Measurements from ENCODE around the gene CDK13. TPM values are rescaled to one million over a fixed set of nuclear protein-coding genes. Genes with fewer than 3 reads are reported as not detected.
"Not testable (repeated sequence)": the region's sequence is repeated elsewhere in the genome, so short reads cannot be mapped to it uniquely, and the experiment has no call there.

CDK13 gene
- total RNA-seq, 1 donor from 2014 or later, result 79.1 TPM

DNA sequence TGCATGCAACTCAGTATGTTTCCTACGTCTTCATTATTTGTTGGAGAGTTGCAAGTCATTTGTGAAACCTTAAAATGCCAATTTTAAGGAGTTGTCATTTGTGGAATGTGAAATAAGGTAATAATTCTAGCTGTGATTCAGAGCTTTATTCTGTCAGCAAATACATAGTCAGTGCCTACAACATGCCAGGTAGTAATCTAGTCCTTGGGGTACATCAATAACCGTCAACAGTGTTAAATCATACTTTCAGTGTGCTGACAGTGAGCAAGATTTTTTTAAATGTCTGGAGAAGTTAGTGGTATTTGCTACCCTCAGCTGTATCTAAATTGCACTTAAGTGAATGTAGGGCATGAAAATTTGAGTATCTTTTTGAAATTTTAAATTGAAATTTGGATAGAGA lies 147.7 kb downstream of the CDK13 start:
- no peak for DNase-seq (ENCODE audit: low read depth)

DNA sequence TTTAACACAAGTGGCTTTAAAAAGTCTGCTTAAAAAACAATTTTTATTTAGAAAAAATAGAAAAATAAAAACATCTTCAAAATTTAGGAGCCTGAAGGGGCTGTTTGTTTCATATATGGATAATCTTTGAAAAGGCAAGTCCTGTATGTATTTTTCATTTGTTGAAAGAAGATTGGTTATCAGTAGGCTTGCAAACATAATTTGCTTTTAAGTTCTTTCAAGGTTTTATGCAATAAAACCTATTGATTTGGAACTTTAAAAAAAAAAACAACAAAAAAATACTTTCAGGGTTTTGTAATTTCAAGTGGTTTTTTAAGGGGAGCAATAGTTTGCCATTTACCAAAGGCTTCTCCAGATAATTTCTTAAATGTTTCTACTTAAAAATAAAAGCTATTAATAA lies 148.8 kb downstream of the CDK13 start:
- DNase-seq (ENCODE audit: low read depth), result no peak

DNA sequence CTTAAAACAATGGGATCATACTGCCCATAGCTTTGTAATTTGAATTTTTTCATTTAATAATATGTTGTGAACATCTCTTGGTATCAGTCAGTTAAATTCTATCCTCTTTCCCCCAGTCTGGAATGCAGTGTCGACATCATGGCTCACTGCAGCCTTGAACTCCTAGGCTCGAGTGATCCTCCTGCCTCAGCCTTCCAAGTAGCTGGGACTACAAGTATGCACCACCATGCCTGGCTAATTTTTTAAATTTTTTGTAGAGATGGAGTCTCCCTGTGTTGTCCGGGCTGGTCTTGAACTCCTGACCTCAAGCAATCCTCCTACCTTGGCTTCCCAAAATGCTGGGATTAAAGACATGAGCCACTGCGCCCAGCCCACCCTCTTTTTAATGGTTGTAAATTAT lies 149.8 kb downstream of the CDK13 start:
- DNase-seq (ENCODE audit: low read depth), result no peak

GRCh38 chr7:40101201-40101600 lies 151.1 kb downstream of the CDK13 start:
- no peak for DNase-seq (ENCODE audit: low read depth)

GRCh38 chr7:40102897-40103296 lies 152.8 kb downstream of the CDK13 start:
- no peak for DNase-seq (ENCODE audit: low read depth)

- DNase-seq (ENCODE audit: low read depth), result no peak
These were observed 155.9 kb downstream of the CDK13 start for GRCh38 chr7:40105879-40106473.

DNA sequence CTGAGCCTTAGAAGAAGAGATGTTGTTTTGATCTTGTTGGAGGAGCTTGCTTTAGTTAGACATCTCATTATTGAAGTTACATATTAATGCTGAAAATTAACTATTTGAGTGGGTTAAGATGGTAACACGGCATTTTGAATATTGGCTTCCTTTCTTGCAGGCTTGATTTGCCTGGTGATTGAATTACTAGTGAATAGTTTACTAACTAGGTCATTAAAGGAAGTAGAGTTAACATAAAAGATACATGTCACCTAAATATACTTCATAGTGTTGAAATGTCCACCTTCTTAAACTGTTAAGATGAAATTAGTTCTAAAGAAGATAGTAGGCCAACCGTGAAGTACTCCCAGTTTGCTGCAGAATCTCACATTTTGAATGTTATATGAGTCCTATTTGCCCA lies 165.9 kb downstream of the CDK13 start:
- DNase-seq (ENCODE audit: low read depth), result peak; percentile 67

DNA sequence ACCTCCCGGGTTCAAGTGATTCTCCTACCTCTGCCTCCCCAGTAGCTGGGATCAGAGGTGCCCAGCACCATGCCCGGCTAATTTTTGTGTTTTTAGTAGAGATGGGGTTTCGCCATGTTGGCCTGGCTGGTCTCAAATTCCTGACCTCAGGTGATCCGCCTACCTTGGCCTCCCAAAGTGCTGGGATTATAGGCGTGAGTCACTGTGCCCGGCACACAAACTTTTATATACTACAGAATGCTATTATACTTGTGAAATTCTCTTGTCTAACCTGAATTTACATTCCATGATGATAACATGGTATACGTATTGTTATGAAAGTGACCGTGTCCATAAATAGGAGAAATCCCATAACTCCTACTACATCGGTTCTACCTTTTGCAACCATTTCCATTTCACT lies 167.1 kb downstream of the CDK13 start:
- DNase-seq (ENCODE audit: low read depth), result peak; percentile 45

DNA sequence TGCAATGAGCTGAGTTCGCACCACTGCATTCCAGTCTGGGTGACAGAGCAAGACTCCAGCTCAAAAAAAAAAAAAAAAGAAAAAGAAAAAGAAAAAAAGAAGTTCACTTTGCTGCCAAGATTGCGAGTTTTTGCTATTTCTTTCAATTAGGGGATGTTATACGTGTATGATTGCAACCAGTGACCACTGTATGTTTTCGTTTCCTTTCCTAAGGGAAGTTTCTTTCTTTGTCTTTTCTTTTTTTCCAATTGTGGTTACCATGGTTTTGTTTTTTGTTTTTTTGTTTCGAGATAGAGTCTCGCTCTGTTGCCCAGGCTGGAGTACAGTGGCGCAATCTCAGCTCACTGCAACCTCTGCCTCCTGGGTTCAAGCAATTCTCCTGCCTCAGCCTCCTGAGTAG lies 168.1 kb downstream of the CDK13 start:
- DNase-seq (ENCODE audit: low read depth), result peak; percentile 23

GRCh38 chr7:40120020-40120419 lies 170.0 kb downstream of the CDK13 start:
- peak; percentile 25 for DNase-seq (ENCODE audit: low read depth)

- not testable (repeated sequence) for DNase-seq (ENCODE audit: low read depth)
These were observed 172.3 kb downstream of the CDK13 start for GRCh38 chr7:40122100-40122939.

GRCh38 chr7:40122940-40123254 lies 172.8 kb downstream of the CDK13 start:
- no peak for DNase-seq (ENCODE audit: low read depth)

DNA sequence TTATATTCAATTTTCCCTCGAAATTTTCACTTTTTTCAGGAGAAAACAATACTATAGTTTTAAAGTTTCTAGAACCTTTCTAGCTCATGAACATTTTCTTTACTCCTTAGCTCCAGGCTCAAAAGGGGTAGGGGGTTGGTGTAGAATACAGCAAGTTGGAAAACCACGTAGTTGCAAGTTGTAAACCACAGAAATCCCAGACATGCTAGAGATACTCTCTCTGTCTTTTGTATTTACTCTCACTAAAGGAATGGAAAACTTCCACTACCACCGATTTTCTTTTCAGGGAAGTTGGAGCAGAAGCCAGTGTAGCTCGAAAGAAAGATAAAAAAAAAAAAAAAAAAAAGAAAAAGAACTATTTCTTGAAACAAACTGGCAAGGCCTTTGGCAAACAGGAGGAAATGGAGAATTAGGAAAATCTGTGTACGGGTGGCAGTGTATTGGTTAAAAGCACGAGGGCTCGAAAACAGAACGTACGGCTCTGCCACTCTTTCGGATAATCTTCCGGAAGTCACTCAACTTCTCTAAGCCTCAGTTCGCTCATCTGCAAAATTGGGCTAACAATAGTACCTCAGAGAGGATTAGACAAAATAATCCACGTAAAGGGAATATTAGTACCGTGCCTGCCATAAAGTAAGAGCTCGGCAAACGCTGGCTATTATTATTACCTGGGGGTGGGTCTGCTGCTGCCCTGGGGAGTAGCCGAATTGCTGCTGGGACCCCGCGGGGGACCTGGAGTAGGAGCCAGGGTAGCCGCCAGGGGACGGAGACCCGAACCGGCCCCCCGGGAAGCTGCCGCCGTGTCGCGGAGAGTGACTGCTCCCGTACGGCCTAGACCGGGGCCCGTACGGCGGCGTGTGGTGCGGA lies 183.7 kb downstream of the CDK13 start:
- no peak for DNase-seq (ENCODE audit: low read depth)

GRCh38 chr7:40134428-40135316 lies 184.6 kb downstream of the CDK13 start, which contains the start of the genes MPLKIP and SUGCT:
TSS of gene MPLKIP (minus strand) at chr7:40134622. CDS start at chr7:40134567, 55 bp downstream.
TSS of gene SUGCT (plus strand) at chr7:40135005.
- peak; percentile 63 for DNase-seq (ENCODE audit: low read depth)

- DNase-seq (ENCODE audit: low read depth), result no peak
These were observed 185.2 kb downstream of the CDK13 start for GRCh38 chr7:40135317-40135610.

DNA sequence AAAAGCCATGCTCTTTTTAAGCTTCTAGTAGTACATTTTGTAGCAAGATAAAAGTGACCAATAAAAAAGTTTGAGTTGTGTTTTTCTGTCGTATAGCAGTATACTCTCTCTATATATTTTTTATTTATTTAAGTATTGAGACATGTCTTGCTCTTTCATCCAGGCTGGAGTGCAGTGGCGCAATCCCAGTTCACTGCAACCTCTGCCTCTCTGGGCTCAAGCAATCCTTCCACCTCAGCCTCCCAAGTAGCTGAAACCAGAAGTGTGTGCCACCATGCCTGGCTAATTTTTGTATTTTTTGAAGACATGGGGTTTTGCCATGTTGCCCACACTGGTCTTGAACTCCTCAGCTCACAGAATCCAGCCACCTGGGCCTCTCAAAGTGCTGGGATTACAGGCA lies 187.5 kb downstream of the CDK13 start:
- no peak for DNase-seq (ENCODE audit: low read depth)

GRCh38 chr7:40138973-40139372 lies 188.9 kb downstream of the CDK13 start:
- no peak for DNase-seq (ENCODE audit: low read depth)

DNA sequence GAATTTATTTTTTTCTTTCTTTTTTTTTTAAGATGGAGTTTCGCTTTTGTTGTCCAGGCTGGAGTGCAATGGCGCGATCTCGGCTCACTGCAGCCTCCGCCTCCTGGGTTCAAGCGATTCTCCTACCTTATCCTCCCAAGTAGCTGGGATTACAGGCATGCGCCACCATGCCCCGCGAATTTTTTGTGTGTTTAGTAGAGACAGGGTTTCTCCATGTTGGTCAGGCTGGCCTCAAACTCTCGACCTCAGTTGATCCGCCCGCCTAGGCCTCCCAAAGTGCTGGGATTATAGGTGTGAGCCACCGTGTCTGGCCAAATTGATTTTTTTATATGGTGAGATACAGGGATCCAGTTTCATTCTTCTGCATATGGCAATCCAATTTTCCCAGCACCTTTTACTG lies 189.8 kb downstream of the CDK13 start:
- not testable (repeated sequence) for DNase-seq (ENCODE audit: low read depth)

- DNase-seq (ENCODE audit: low read depth), result peak; percentile 44
These were observed 191.9 kb downstream of the CDK13 start for GRCh38 chr7:40141916-40142315.

GRCh38 chr7:40145596-40146130 lies 195.6 kb downstream of the CDK13 start:
- not testable (repeated sequence) for DNase-seq (ENCODE audit: low read depth)
